Measurements from ENCODE around the gene PKLR. TPM values are rescaled to one million over a fixed set of nuclear protein-coding genes. Genes with fewer than 3 reads are reported as not detected.

The PKLR gene
- total and polyA plus RNA-seq, 2 of the 8 experiments (the other 6 are each of a cell fraction or from before 2014, with no cell fraction given): 2.3 to 7.5 TPM

GRCh38 chr1:155255243-155256007 lies 45.8 kb downstream of the PKLR start, which contains the start of gene ENTREP3:
ENTREP3 (minus strand) TSS chr1:155255483; CDS start chr1:155254877, 606 bp downstream.
- H4K8ac ChIP-seq (ENCODE audit: extremely low read depth, insufficient read depth, low read length): peak within 1 kb of the TSS; percentile 45
- FAIRE-seq: no peak
- H3K23ac ChIP-seq (ENCODE audit: insufficient read length): no peak within 1 kb of the TSS
- ChIA-PET CTCF (ENCODE audit: partially characterized antibody) (interaction anchor here (0.6 to 15.2 kb wide), 9 partner anchors 8 to 1205 kb away, joined by 3 to 227 read pairs (median 3); partner anchors contain the start of genes CLK2, FDPS and RUSC1), POLR2A (ENCODE audit: partially characterized antibody) (interaction anchor here (0.7 to 3.0 kb wide), 14 partner anchors 10 to 68 kb away, joined by 3 to 19 read pairs (median 6); partner anchors contain the start of genes CLK2, HCN3, MTX1 and RUSC1)
- H3K4ac ChIP-seq (replicated peaks; ENCODE audit: insufficient read length, low read depth, low read length): peak within 1 kb of the TSS; percentile 66
- peak within 1 kb of the TSS; percentile 87 for H4K91ac ChIP-seq (replicated peaks; ENCODE audit: insufficient read length, low read length)
- peak within 1 kb of the TSS; percentile 57 to 91 (median 76) for H3K4me3 ChIP-seq (ENCODE audit: extremely low read depth in 1 of 4, insufficient read depth in 2 of 4, low read depth in 3 of 4, low read length in 4 of 4)
- H2BK5ac ChIP-seq (ENCODE audit: low read depth, low read length): peak within 1 kb of the TSS; percentile 81
- H3K9ac ChIP-seq (replicated peaks in 1 of 4; ENCODE audit: extremely low read depth in 1 of 4, low read depth in 3 of 4, low read length in 3 of 4): peak within 1 kb of the TSS; percentile 14 to 75 (median 37); a peak in 6 of 7 replicates
- peaks cover 0 to 26% (median 16%) of the 10 kb centered on the region in 4 experiments; a peak in 6 of 7 replicates for H3K4me1 ChIP-seq (replicated peaks in 1 of 4; ENCODE audit: control insufficient read depth in 3 of 4, insufficient read depth in 4 of 4, low read length in 3 of 4)
- H2BK12ac ChIP-seq (ENCODE audit: low read depth, low read length): peak within 1 kb of the TSS; percentile 50; the same call in 1 of the 2 replicates
- no peak within 1 kb of the TSS for H3K27ac ChIP-seq (ENCODE audit: low read depth, low read length)
- H3K18ac ChIP-seq (ENCODE audit: extremely low read depth, low read length): peak within 1 kb of the TSS; percentile 95
- no peak within 1 kb of the TSS for H2AFZ ChIP-seq (ENCODE audit: low read length)
- peak; percentile 61 to 96 for DNase-seq (ENCODE audit: low read depth in 1 of 2, low spot score in 2 of 2)
- peak within 1 kb of the TSS; percentile 81 for H2BK15ac ChIP-seq (ENCODE audit: low read length)
- H4K20me1 ChIP-seq (replicated peaks in 1 of 2; ENCODE audit: control insufficient read depth in 1 of 2, insufficient read depth in 2 of 2, low read length in 2 of 2): peaks cover 0 to 4% of the 10 kb centered on the region in 2 experiments
- H2AK5ac ChIP-seq (ENCODE audit: low read depth, low read length): peak within 1 kb of the TSS; percentile 85; the same call in 1 of the 2 replicates
- no peak within 1 kb of the TSS for H2BK20ac ChIP-seq (ENCODE audit: low read length)
- no peaks in the 10 kb centered on the region for H3K9me3 ChIP-seq (ENCODE audit: insufficient read depth in 2 of 2, low read depth in 1 of 2, low read length in 1 of 2)
- 7% methylated on average over 19 of the region's 54 CpGs; no CpG with 5 or more reads in 1 of the 2 experiments for WGBS, 2 experiments (ENCODE audit: extremely low coverage in 1 of 2, insufficient coverage in 1 of 2, insufficient read length in 1 of 2, insufficient replicate concordance in 2 of 2, low coverage in 1 of 2, low lambda C conversion rate in 2 of 2, missing lambda C conversion rate in 1 of 2)
- H4K5ac ChIP-seq (ENCODE audit: insufficient read length, low read depth, low read length): peak within 1 kb of the TSS; percentile 63
- H3K23me2 ChIP-seq (ENCODE audit: low read depth, low read length): peaks cover 12% of the 10 kb centered on the region; the same call in 1 of the 2 replicates
- peak within 1 kb of the TSS; percentile 79 to 88 for H3K4me2 ChIP-seq (ENCODE audit: insufficient read depth in 1 of 2, low read depth in 2 of 2, low read length in 2 of 2)
- no peaks in the 10 kb centered on the region for H3K27me3 ChIP-seq (replicated peaks in 1 of 4; ENCODE audit: control insufficient read depth in 3 of 4, extremely low read depth in 1 of 4, insufficient read depth in 3 of 4, low read length in 3 of 4)
- peak within 1 kb of the TSS; percentile 21 for H3K14ac ChIP-seq (ENCODE audit: insufficient read length)
- H3K79me1 ChIP-seq (ENCODE audit: low read depth, low read length): 0 out of 2 replicates have a peak, but pooled peaks cover 2% of the 10 kb centered on the region
- 0 out of 4 replicates have a peak, but pooled peaks cover 0 to 6% of the 10 kb centered on the region in 2 experiments for H3K79me2 ChIP-seq (ENCODE audit: control insufficient read depth in 1 of 2, insufficient read depth in 2 of 2, low read length in 2 of 2)
- peaks cover 0 to 6% (median 2%) of the 10 kb centered on the region in 4 experiments; a peak in 2 of 8 replicates for H3K36me3 ChIP-seq (ENCODE audit: control insufficient read depth in 2 of 4, insufficient read depth in 4 of 4, low read length in 3 of 4)
- peak within 1 kb of the TSS; percentile 70 for H3K56ac ChIP-seq (replicated peaks; ENCODE audit: insufficient read length, low read depth, low read length)
- no peak within 1 kb of the TSS for H2BK120ac ChIP-seq (replicated peaks; ENCODE audit: low read depth, low read length)
- no peak; the same call in 1 of the 2 replicates for TF ChIP-seq USF2 (IDR thresholded peaks at IDR 0.05; ENCODE audit: low read length)
- TF ChIP-seq SIN3A (conservative IDR thresholded peaks at IDR 0.05 in 1 of 2, IDR thresholded peaks at IDR 0.05 in 1 of 2; ENCODE audit: low read depth in 1 of 2, low read length in 2 of 2): peak; percentile 43 to 74; a peak in 2 of 4 replicates
- no peak for TF ChIP-seq NRF1 (IDR thresholded peaks at IDR 0.05; ENCODE audit: low read depth, low read length)
- TF ChIP-seq TAF1 (IDR thresholded peaks at IDR 0.05; ENCODE audit: low read depth, low read length): peak; percentile 65
- peak; percentile 30; the same call in 1 of the 2 replicates for TF ChIP-seq POLR2AphosphoS5 (IDR thresholded peaks at IDR 0.05; ENCODE audit: low read depth, low read length)
- TF ChIP-seq SP2 (IDR thresholded peaks at IDR 0.05; ENCODE audit: low read length): no peak
- peak; percentile 59; the same call in 1 of the 2 replicates for TF ChIP-seq SP1 (IDR thresholded peaks at IDR 0.05; ENCODE audit: low read depth, low read length)
- peak; percentile 92 for TF ChIP-seq YY1 (IDR thresholded peaks at IDR 0.05; ENCODE audit: low read depth, low read length)
- peak; percentile 43; the same call in 1 of the 2 replicates for TF ChIP-seq TBP (IDR thresholded peaks at IDR 0.05; ENCODE audit: low read depth, low read length)
- peak; percentile 54 for TF ChIP-seq CREB1 (IDR thresholded peaks at IDR 0.05)
- 0 out of 2 replicates have a peak, but pooled peaks have one; percentile 62 for TF ChIP-seq CHD2 (IDR thresholded peaks at IDR 0.05; ENCODE audit: low read length)

Measured in H1 (cell line).